Testis (tissue), 2 donors: ENCODE measurements around the gene EXOC3L2.

ENCODE experiments used
- CTCF ChIP-seq, 3 experiments: fragments of 450-650 bp in 2 of 3; fragments of 200-600 bp in 1 of 3; sonication (generic) in 1 of 3; IDR thresholded peaks; one replicate each; pipeline ENCODE4 v1.5.1; 2016 to 2019; ENCODE audit warnings: antibody characterized with exemption in 3 of 3, mild to moderate bottlenecking in 2 of 3, moderate library complexity in 1 of 3
- POLR2A ChIP-seq: fragments of 450-650 bp; IDR thresholded peaks from one replicate; pipeline ENCODE4 v1.6.1; 2017; ENCODE audit warnings: antibody characterized with exemption, mild to moderate bottlenecking, moderate library complexity

GRCh38 chr19:45217193-45217956, 27.8 kb downstream of the EXOC3L2 start:
- TF ChIP-seq CTCF (IDR thresholded peaks at IDR 0.05) (no peak), POLR2A (no peak)
